ENCODE measurements around the gene LAIR1. TPM values are rescaled to one million over a fixed set of nuclear protein-coding genes. Genes with fewer than 3 reads are reported as not detected.

The LAIR1 gene
- total RNA-seq, 4 donors from 2014 or later = 0.12 to 3.5 (median 2.9) TPM

DNA sequence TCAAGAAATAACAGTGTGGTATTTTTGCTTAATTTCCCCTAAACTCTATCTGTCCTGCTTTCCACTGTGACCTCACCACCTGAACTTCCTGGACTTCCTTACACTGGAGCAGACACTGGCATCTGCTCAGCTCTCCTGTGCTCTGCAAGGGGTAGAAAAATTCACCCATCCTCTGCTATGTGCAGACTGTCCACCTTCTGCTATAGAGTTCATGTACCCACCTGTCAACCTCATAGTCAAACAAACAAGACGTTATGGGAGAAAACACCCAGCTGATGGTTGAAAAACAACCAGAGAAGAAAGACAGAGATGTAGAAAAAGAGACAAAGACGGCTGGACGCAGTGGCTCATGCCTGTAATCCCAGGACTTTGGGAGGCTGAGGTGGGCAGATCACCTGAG lies 12.2 kb downstream of the LAIR1 start:
- no peak for ATAC-seq
- TF ChIP-seq, protein P1, sequence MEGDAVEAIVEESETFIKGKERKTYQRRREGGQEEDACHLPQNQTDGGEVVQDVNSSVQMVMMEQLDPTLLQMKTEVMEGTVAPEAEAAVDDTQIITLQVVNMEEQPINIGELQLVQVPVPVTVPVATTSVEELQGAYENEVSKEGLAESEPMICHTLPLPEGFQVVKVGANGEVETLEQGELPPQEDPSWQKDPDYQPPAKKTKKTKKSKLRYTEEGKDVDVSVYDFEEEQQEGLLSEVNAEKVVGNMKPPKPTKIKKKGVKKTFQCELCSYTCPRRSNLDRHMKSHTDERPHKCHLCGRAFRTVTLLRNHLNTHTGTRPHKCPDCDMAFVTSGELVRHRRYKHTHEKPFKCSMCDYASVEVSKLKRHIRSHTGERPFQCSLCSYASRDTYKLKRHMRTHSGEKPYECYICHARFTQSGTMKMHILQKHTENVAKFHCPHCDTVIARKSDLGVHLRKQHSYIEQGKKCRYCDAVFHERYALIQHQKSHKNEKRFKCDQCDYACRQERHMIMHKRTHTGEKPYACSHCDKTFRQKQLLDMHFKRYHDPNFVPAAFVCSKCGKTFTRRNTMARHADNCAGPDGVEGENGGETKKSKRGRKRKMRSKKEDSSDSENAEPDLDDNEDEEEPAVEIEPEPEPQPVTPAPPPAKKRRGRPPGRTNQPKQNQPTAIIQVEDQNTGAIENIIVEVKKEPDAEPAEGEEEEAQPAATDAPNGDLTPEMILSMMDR (IDR thresholded peaks at IDR 0.05 in 4 of 5, conservative IDR thresholded peaks at IDR 0.05 in 1 of 5) = no peak
- no peak for TF ChIP-seq POLR2A (IDR thresholded peaks at IDR 0.05)
- no peak for DNase-seq
- no peaks in the 10 kb centered on the region for H3K27me3 ChIP-seq
- H3K4me1 ChIP-seq = no peaks in the 10 kb centered on the region
- no peak overlapping the region for H3K4me3 ChIP-seq
- H3K27ac ChIP-seq = no peak overlapping the region
- H3K36me3 ChIP-seq = no peaks in the 10 kb centered on the region
- H3K9me3 ChIP-seq = no peaks in the 10 kb centered on the region
- in situ Hi-C loops (cut with MboI; ENCODE audit: low sequenced_read_pairs in 4 of 4) (no loop called here), intact Hi-C loops (cut with DNase I; ENCODE audit: low total_unique reads) (no loop called here)

DNA sequence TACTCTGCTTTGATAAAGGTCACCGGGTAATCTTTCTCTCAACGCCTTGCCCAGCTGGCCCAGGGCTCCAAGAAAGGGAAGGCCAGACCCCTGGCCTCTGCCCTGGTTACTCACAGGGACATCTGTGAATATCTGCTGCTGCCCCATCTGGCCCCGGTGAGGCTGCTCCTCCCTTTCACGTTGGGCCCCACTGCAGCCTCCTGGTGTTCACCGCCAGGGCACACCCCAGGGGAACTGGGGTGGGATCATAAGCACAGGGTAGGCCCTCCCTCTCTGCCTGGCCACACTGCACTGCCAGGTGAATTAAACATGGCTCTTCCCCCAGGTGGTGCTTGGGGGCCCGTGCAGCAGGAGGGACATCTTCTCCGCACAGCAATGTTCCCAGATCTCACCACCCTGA lies 12.7 kb downstream of the LAIR1 start:
- Histone ChIP-seq H3K9me3 (no peaks in the 10 kb centered on the region), H3K36me3 (no peaks in the 10 kb centered on the region), H3K27ac (no peak overlapping the region), H3K27me3 (no peaks in the 10 kb centered on the region), H3K4me3 (no peak overlapping the region), H3K4me1 (no peaks in the 10 kb centered on the region)
- in situ Hi-C loops (cut with MboI; ENCODE audit: low sequenced_read_pairs in 4 of 4) = no loop called here
- intact Hi-C loops (cut with DNase I; ENCODE audit: low total_unique reads) = no loop called here
- TF ChIP-seq POLR2A (IDR thresholded peaks at IDR 0.05) = no peak
- TF ChIP-seq, protein P1 (IDR thresholded peaks at IDR 0.05 in 4 of 5, conservative IDR thresholded peaks at IDR 0.05 in 1 of 5) = no peak
- no peak for ATAC-seq
- no peak for DNase-seq

DNA sequence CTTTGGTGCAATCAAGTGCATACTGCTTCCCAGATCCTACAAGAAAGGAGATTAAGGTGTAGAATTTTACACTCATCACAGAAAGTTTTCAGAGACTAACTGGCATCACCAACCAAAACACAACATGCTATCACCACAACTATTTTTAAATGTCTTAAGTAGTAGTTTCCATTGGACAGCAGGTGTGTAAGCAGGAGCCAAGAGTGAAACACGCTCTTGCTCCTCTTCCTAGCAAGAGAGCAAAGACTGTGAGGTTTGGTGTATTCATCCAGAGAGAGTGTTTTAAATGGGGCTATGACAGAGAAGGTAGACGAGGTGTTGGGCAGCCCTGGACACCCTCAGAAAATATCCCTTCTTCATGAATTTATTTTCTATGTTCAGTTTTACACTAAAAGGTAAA lies 13.3 kb downstream of the LAIR1 start:
- TF ChIP-seq, protein P1 (IDR thresholded peaks at IDR 0.05 in 4 of 5, conservative IDR thresholded peaks at IDR 0.05 in 1 of 5) = no peak
- no peak for TF ChIP-seq POLR2A (IDR thresholded peaks at IDR 0.05)
- Histone ChIP-seq H3K36me3 (no peaks in the 10 kb centered on the region), H3K9me3 (no peaks in the 10 kb centered on the region), H3K4me3 (no peak overlapping the region), H3K27ac (no peak overlapping the region), H3K4me1 (no peaks in the 10 kb centered on the region), H3K27me3 (no peaks in the 10 kb centered on the region)
- intact Hi-C loops (cut with DNase I; ENCODE audit: low total_unique reads) (no loop called here), in situ Hi-C loops (cut with MboI; ENCODE audit: low sequenced_read_pairs in 4 of 4) (no loop called here)
- ATAC-seq (no peak), DNase-seq (no peak)

DNA sequence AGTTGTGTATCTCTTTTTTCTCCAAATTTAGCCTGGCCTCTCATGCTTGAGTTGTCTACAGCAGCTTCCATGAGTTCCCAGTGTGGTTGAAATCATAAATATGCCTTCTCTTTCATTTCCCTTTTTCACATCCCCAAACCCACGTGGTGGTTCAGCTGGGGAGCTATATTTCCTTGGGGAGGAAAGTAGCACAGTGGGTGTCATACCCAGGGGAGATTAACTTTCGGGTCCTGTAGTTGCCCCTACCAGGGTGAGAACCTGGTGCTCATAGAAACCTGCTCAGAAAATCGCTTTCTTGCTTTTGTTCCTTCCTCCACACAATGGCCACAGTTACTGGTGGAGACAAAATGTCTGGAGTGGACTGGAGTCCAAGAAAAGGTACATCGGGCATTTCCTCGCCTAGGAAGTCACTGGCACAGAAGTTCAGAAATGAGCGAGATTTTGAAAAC lies 18.8 kb downstream of the LAIR1 start:
- intact Hi-C loops (cut with DNase I; ENCODE audit: low total_unique reads) (no loop called here), in situ Hi-C loops (cut with MboI; ENCODE audit: low sequenced_read_pairs in 4 of 4) (no loop called here)
- H3K4me3 ChIP-seq = no peak overlapping the region
- no peaks in the 10 kb centered on the region for H3K36me3 ChIP-seq
- H3K4me1 ChIP-seq = no peaks in the 10 kb centered on the region
- H3K9me3 ChIP-seq = no peaks in the 10 kb centered on the region
- no peak overlapping the region for H3K27ac ChIP-seq
- no peak for ATAC-seq
- DNase-seq = no peak
- no peak for TF ChIP-seq POLR2A (IDR thresholded peaks at IDR 0.05)
- TF ChIP-seq, protein P1 (IDR thresholded peaks at IDR 0.05 in 4 of 5, conservative IDR thresholded peaks at IDR 0.05 in 1 of 5) = no peak
- no peaks in the 10 kb centered on the region for H3K27me3 ChIP-seq

DNA sequence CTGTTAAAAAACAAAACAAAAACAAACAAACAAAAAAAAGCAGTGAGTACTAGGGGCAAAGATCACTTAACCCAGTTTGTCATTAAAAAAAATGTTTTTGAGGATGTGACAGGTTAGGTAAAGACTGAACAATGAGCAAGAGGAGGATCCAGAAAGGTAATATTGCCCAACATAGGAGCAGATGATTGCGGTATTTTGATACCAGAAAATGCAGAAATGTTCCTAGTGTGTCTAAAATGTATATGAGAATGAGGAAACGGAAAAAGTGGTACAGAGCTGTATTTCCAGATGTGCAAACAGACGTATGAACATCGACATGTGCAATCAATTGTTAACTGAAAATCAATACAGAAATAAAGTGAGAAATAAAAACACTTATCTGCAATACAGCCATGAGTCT lies 20.9 kb downstream of the LAIR1 start:
- Histone ChIP-seq H3K9me3 (no peaks in the 10 kb centered on the region), H3K4me1 (no peaks in the 10 kb centered on the region), H3K27me3 (no peaks in the 10 kb centered on the region), H3K36me3 (no peaks in the 10 kb centered on the region), H3K4me3 (no peak overlapping the region), H3K27ac (no peak overlapping the region)
- in situ Hi-C loops (cut with MboI; ENCODE audit: low sequenced_read_pairs in 4 of 4) = no loop called here
- intact Hi-C loops (cut with DNase I; ENCODE audit: low total_unique reads) = no loop called here
- ATAC-seq (no peak), DNase-seq (no peak)
- TF ChIP-seq, protein P1 (IDR thresholded peaks at IDR 0.05 in 4 of 5, conservative IDR thresholded peaks at IDR 0.05 in 1 of 5) = no peak
- TF ChIP-seq POLR2A (IDR thresholded peaks at IDR 0.05) = no peak
